ENCODE measurements around the gene JUP. TPM values are rescaled to one million over a fixed set of nuclear protein-coding genes. Genes with fewer than 3 reads are reported as not detected.

JUP gene
- total RNA-seq, 1 donor: 29.8 TPM

GRCh38 chr17:41738801-41739112 lies 47.8 kb downstream of the JUP start:
- no peak for TF ChIP-seq CTCF (IDR thresholded peaks at IDR 0.05; ENCODE audit: insufficient read depth, low read depth, low read length)
- no peak for DNase-seq (ENCODE audit: low read depth)
- no peak overlapping the region for H3K4me3 ChIP-seq (ENCODE audit: low read depth, low read length)

GRCh38 chr17:41738077-41738800 lies 48.3 kb downstream of the JUP start:
- peak; percentile 96 for TF ChIP-seq CTCF (IDR thresholded peaks at IDR 0.05; ENCODE audit: insufficient read depth, low read depth, low read length)
- DNase-seq (ENCODE audit: low read depth): peak; percentile 74

GRCh38 chr17:41737680-41738023 lies 48.9 kb downstream of the JUP start:
- no peak for TF ChIP-seq CTCF (IDR thresholded peaks at IDR 0.05; ENCODE audit: insufficient read depth, low read depth, low read length)
- H3K4me3 ChIP-seq (ENCODE audit: low read depth, low read length): no peak overlapping the region
- DNase-seq (ENCODE audit: low read depth): no peak

More at GRCh38 chr17:41738077-41738800, 48.3 kb downstream of the JUP start:
- no peak overlapping the region for H3K4me3 ChIP-seq (ENCODE audit: low read depth, low read length)

- H3K4me3 ChIP-seq (ENCODE audit: low read depth, low read length): no peak overlapping the region
- TF ChIP-seq CTCF (IDR thresholded peaks at IDR 0.05; ENCODE audit: insufficient read depth, low read depth, low read length): no peak
- DNase-seq (ENCODE audit: low read depth): no peak
These were observed 49.4 kb downstream of the JUP start for GRCh38 chr17:41736983-41737679.

- no peak overlapping the region for H3K4me3 ChIP-seq (ENCODE audit: low read depth, low read length)
- DNase-seq (ENCODE audit: low read depth): no peak
- TF ChIP-seq CTCF (IDR thresholded peaks at IDR 0.05; ENCODE audit: insufficient read depth, low read depth, low read length): no peak
These were observed 50.8 kb downstream of the JUP start for GRCh38 chr17:41735744-41736143.

GRCh38 chr17:41734949-41735313 lies 51.6 kb downstream of the JUP start:
- no peak for TF ChIP-seq CTCF (IDR thresholded peaks at IDR 0.05; ENCODE audit: insufficient read depth, low read depth, low read length)
- H3K4me3 ChIP-seq (ENCODE audit: low read depth, low read length): peak overlapping the region; percentile 61
- peak; percentile 27 for DNase-seq (ENCODE audit: low read depth)

Measured in fibroblast of villous mesenchyme (primary cell).